ENCODE results near the gene MOCS1.

The MOCS1 gene

DNA sequence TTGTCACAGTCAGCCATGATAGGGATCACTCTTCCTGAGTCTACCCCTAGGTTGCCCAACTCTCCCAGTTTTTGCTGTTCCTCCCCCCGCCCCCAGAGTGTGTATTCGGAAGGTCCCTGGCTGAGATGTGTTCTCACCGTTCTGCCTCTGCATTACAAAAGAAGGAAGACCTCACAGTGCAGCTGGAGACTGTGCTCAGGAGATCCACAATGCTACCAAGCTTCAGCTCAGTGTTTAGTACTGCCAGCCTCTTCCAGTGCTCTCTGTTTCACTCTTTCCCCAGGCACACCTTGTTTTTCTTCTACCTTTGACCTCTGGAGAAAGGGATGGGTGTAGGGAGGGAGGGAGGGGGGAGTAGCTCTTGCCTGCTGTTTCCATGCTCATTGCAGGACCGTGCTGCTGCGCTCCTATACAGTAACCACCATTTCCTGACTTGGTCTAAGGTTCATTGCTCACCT lies 13.4 kb upstream of the MOCS1 start:
- DNase-seq, result no peak

DNA sequence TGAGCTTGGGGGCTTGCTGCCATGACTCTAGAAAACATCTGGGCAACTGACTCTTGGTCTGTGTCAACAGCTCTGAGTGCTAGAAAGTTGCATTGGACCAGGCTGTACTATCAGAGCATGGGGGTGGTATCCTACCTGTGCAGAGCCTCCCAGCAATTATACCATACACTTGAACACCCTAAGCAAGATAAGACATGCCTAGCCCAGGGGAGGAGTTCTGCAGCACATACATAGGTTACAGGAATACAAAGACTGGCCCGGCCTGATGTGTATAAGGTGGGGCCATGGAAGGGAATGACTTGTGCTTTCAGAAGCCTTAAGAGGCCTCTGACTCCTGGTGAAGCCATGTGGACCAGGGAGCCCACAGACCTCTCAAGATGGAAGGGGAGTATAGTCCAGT lies 11.4 kb upstream of the MOCS1 start:
- DNase-seq, result no peak

DNA sequence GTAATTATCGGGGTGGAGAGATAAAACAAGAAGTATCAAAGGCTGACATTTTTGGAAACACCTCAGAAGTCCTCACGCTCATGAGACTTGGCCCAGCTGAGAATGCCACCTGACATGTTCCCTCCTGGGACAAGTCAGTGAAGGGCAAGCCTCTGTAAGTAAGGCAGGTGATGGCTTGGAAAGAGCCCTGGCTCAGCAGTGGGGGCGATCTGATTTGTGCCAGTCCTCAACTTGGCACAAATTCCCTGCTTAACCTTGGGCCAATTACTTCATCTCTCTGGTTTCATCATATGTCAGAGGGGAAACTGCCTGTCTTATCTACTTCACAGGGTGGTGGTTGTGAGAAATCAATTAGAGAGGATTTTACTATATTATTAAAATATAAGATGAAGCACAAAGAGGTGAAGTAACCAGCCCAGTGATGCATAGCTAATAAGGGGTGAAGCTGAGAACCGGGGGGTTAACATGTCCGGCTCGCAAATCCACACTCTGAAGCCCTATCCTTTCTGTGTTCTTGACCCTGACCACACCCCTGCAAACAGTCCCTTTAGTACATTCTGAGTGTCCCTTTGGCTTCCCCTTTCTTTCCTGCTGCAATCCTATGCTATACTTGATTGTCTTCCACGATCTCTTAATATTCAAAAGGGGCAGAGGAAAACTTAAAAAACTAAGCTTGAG lies 8.8 kb upstream of the MOCS1 start:
- no peak for DNase-seq

DNA sequence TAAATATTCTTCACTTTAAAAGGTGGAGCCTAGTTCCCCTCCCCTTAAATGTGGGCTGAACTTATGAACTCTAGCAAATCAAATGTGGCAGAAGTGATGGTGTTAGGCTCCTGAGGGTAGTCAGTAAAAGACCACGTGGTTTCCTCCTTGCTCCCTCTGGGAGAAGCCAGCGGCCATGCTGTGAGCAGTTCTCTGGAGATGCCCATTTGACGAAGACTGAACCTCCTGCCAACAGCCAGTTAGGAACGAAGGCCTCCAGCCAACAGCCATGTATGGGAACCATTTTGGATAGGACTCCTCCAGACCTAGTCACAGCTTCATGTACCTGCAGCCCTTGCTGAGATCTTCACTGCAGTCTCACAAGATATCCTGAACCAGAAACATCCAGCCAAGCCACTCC lies 7.6 kb upstream of the MOCS1 start:
- no peak for DNase-seq

DNA sequence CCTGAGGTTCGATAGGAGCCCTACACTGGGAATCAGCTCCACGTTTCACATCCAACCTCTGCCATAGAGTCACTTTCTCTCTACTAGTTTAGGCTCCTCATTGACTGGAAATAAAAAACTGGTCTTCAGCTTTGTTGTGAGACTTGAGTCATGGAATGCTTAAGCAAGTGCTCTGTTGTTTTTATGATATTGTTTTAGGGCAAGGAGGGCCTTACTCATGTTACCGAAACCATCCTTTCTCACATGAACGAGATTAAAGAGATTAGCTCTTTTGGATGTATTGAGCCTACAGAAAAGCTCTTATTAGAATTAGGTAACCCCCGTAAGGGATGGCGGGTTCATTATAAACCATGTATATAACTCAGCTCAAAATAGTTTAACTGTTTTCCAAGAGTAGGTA lies 6.9 kb upstream of the MOCS1 start:
- no peak for DNase-seq

DNA sequence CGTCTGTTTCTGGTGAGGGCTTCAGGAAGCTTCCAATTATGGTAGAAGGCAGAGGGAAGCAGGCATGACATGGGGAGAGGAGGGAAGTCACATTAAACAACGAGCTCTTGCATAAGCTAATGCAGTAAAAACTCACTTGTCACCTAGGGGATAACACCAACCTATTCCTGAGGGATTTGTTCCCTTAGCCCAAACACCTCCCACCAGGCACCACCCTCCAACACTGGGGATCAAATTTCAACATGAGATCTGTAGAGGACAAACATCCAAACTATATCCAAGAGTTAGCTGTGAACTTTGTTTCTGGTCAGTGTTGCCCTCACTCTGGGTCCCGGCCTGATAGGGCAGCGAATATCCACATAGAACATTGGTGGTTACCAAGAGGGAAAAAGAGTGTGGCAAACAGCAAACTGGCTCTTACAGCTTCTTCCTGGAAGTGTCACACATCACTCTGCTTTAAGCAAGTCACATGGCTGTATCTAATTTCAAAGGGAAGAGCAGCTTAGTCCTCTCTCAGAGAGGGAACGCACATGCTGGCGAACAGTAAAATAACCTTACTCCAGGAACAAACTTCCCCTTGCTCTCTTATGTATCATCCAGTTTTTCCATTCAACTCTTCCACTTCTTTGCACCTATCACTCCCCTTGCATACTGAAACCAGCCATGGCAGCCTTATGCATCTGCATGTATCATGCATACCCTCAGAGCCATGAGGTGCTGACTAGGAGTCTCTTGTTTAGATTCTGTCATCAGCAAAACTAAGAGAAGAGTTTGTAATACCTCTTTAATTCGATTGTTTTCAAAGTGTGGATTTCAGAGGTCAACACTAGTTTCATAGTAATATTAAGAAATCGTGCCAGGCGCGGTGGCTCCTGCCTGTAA lies 4.8 kb upstream of the MOCS1 start:
- no peak for DNase-seq

DNA sequence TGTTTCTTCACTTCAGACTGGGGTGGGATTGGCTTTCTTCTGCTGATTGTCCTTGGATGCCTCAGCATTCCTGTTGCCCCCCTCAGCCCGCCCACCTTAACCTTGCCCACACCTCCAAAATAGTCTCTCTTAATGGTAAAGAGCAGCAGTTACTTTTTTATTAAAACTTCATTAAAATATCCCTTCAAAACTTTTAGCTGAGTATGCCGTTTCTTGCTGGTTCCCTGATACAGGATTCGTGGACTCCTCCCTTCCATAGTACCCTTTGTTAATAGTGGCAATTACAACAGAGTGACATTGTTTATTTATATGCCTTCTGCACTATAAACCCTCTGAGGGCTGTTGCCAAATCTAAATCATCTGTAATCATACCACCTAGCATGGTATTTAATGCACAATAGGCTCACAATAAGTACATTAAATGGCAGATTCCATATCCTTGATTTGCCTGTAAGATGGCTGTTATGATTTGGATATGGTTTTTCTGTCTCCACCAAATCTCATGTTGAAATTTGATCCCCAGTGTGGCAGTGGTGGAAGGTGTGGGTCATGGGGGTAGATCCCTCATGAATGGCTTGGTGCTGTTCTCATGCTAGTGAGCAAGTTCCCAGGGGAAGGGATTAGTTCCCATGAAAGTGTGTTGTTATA lies 3.5 kb upstream of the MOCS1 start:
- peak; percentile 13 to 73 for DNase-seq

DNA sequence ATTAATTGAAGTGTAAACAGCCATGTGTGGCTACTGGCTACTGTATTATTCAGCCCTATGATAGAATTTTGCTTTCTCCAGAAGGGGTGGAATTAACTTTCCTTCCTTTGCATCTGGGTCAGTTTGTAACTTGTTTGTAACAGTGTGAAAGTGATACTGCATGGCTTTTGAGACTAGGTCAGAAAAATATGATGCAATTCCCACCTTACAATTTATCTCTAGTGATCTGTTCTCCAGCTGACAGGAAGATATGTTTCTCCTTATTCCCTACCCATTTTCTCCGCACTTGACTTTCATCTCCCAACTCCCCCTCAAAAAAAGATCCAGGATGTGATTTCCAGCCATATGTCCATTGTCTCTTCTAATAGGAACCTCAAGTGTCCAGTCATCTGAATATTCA lies 2.6 kb upstream of the MOCS1 start:
- no peak for DNase-seq

DNA sequence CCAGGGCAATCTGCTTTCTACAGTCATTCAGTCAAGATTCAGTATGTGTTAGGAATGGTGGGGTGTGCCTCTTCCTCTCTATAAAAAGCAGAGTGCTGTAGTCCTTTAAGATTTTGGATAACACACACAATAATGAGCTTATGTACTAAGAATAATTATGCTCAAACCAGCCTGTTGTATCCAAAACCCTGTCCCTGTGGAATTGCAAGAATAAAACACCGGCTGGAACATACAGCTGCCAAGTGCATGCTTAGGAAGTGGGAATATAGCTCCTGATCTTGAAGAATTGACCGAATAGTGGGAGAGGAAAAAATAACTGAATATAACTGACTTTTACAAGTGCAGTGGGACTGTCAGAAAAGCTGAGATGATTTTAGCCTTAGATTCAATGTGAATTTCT lies 979 bp upstream of the MOCS1 start:
- DNase-seq, result no peak

DNA sequence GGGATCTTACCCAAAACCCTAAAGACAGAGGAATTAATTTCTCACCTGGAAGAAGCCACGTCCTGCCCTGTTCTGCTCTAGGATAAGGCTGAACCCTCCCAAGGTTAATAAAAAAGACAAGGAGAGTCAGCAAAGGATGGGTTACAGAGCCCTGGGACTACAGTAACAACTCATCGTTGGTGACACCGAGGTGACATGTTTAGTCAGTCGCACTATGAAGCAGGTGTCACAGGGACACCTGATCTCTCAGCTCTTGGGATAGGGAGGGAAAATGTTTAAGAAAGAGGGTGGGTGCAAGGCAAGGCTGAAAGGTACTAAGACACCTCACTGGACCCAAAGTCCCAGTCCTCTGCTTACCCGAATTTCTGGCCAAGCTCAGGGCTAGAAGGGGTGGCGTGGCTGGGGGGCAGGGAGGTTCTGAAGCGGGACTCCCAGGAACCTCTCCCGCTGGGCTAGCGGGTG lies 562 bp downstream of the MOCS1 start:
- DNase-seq, result no peak

DNA sequence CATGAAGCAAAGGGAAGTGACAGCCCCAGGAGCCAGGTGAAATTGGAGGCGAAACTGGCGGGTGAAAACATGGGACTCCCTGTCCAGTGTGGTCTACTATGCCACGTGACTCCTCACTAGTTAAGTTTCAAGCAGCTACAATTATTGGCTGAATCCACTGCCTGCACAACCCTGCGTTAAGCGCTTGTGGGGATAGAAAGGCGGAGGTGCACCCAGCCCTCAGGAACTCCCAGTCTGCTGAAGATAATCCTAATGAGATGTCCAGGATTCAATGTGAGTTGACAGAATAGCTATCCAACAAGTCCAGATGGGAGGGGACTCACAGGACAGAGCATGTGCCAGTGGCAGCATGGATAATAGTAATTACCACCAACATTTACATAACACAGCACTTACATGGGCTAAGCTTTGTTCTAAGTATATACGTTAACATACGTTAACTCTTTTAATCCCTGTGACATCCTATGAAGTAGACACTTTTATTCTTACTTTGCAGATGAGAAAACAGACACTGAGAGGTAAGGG lies 1.8 kb downstream of the MOCS1 start:
- peak in 1 of 2 experiments; percentile 10 for DNase-seq

DNA sequence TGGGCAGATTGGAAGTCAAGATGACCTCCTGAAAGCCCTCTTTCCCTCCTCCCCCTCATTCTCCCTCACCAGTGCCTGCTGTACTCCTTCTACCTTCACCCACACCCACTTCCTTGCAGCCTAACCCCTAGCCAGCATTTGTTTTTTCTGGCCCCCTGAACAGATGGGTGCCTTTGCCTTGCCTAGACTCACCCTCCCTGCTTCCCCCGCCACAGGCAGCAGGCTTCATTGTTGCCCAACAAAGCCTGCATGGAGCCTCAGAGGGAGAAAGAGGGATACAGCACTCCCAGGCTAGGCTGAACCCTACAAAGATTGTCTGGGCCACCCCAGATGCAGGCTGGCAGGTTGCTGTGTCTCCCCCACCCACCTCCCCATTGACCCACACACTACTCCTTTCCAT lies 2.7 kb downstream of the MOCS1 start:
- DNase-seq, result no peak

DNA sequence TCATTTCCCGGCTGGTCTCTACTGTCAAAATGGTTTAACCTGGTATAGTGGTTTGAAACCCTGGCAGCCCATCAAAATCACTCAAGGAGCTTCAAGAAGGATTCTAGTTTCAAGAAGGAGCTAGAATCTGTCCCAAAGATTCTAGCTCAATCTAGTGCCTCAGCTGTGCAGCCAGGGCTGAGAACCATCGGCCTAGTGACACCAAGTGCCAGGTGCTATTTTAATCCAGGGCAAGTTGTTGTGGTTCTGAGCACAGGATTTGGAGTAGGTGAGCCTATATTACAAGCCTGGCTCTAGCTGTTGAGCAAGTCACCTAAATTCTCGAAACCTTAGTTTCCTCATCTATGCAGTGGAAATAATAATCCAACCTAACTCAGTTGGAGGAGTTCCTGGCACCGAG lies 3.7 kb downstream of the MOCS1 start:
- DNase-seq, result no peak

DNA sequence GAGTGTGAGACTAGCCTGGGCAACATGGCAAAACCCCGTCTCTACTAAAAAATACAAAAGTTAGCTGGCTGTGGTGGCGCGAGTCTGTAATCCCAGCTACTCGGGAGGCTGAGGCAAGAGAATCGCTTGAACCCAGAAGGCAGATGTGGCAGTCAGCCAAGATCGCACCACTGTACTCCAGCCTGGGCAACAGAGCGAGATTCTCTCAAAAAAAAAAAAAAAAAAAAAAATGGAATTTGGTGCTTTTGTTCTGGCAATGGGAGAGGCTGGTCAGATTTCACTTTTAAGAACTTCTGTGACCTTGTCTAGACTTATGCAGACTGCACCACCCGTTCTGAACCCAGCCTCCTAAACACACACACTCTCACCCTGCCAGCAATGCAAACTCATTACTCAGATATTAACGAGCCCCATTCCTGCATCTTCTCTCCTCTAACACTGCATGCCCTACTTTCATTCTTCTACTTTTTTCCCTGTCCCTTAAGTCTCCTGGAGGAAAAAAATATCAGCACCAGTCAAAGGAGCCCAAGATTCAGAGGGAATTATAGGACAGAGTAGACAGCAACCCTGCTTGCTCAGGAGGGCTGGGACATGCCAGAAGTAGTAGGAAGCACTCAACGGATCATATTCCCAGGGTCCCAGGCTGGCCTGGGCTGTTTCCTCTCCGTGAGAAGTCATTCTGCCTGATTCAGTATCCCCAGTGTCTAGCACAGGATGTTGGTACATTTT lies 4.4 kb downstream of the MOCS1 start:
- DNase-seq, result no peak

DNA sequence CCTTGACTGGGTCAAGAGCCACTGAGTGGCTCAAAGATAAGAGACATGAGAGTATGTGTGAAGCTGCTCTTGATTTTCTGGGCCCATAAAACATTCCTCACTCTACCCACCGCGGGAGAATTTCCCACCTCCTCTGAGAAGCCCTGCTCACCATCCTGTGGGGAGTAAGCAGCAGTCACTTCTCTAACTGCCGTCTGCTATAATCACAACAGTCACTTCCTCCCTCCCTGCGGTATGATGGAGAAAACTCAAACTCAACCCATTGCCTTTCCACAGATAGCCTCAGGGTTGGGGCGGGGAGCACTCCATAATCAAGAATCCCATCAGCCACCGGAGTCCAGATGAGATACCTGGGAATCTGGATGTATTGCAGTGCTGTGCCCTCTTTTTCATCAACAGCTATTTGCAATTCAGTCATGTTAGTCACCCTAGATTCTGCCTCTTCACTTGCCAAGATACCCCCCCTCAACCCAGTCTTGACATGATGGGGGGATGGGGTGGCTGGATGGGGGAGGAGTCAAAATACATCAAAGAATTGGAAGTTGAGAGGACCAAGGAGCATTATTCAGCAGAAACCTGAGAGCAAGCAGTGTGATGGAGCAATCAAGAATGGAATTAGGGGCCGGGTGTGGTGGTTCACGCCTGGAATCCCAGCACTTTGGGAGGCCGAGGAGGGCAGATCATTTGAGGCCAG lies 5.1 kb downstream of the MOCS1 start:
- no peak for DNase-seq

DNA sequence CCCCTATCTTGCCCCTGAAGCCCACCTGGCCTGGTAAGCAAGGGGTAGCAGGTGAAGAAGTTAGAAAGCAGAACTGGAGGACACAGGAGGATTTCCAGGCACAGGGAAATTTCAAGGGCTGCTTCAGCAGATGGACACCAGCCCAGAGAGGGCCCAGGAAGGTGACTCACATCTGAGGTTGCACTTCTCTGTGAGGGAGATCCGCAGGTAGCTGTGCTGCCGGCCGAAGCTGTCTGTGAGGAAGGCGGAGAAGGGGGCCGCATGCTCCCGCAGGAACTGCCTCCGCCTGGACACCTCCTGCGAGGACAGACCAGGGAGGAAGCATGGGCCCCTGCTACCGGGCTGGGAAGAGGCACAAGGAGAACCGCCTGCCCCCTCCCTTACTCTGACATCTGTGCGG lies 7.1 kb downstream of the MOCS1 start:
- no peak for DNase-seq

DNA sequence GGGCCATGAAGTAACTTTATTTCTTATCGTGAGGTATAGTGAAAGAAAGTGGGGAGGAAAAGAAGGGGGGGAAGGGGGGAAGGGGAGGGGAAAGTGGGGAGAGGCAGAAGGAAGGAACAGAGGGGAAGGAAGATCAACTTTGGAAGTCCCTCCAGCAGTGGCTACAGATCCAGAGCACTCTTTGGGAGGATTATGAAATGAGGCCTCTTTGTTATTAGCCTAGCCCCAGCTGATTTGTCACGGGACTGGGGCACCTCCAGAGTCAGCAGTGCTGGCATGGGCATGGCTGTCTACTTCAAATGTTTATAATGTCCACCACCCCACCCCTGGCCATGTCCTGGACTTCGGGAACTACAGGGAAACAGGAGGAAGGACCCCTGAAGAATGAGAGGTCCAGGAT lies 7.6 kb downstream of the MOCS1 start:
- DNase-seq, result no peak

DNA sequence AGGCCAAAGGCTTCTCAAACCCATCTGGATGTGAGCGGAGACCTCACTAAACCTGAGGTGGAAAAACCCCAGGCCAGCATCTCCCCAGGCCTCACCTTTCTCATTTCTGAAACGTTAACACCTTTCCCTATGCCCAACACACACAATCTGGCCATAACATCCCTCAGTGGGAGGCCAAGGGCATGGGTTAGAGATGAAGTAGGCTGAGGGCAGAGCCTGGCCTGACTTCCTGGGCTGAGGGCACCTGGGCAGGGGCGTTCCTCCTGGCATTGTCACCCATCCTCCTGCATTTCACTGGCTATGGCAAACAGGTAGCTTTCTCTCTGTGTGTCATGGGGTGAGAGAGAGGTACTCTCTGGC lies 8.4 kb downstream of the MOCS1 start:
- DNase-seq, result no peak

DNA sequence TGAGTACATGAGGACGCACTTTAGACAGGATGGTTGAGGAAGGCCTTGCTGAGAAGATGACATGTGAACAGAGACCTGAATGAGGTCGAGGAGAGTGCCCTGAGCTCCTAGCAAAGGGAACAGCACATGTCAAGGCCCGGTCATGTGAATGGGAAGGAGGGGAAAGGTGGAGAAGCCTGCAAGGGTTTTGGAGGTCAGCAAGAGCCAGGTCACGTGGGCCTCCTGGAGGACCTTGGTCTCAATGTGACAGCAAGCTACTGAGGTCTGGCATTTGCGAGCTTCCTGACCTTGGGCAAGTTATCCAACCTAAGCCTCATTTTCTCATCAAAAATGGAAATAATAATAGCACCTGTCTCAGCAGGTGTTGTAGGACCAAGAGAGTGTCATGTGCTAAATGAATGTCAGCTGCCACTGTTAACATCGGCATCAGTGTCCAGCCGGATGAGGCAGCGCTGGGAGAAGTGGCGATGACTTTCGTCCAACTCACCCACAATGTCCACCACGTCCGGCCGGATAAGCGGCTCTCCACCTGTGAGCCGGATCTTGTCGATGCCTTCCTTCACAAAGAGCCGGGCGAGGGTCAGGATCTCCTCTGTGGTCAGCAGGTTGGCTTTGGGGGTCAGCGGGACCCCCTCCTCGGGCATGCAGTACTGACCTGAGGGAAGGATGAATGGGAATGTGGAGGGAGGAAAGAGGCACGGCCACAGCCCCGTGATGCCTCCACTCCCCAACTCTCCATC lies 8.9 kb downstream of the MOCS1 start:
- DNase-seq, result no peak

DNA sequence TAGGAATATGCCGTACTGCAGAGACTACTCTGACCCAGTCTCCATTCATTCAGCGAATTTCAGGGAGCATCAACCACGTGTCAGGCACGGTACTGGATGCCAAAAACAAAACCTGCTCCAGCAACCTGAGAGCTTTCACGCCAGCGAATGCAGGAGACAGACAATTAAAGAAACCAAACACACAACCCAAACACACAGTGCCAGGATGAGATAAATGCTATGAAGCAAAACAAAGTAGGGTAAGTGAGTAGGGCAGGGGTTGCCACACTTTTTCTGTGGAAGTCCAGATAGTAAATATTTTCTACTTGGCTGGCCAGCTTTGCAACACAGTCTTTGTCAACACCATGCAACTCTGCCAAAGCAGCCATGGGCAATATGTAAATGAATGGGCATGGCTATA lies 10.0 kb downstream of the MOCS1 start:
- no peak for DNase-seq

DNA sequence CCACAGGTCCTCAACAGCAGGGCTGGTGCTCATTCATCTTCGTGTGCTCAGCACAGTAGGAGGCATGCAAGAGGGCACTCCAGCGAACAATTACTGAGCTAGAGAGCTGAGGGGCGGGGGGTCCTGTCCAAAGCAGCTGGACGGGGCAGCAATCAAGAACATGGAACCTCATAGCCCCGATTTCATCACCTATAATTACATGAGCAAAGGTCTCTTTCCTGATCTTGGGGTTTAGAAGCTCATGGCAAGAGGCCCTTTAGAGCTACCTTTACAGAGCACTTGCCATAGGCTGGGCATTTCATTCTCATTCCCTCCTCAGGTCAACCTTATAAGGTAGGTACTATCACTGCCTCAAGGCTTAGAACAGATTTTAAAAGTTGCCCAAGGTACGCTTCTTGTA lies 10.4 kb downstream of the MOCS1 start:
- peak in 1 of 2 experiments; percentile 5 for DNase-seq

DNA sequence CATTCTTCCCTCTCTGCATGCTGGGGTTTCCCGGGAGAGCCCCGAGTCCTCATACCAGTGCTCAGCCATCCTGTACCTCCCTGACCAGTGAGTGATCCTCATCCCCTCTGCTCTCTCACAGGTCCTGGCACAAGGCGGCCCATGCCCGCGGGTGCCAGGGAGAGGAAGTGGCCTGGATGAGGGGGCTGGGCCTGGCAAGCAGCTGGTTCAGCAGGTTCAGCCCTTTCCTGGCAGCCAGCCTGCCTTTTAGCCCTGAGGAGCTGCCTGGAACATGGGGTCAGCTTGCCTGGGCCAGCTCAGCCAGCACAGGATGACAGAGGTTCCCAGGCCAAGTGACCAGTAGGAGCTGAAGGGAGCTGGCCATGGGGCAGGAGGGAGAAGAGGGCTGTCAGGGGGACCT lies 10.9 kb downstream of the MOCS1 start:
- peak in 1 of 2 experiments; percentile 2 for DNase-seq

Measured in NCI-H2081 (cell line).